HCT116 (cell line): ENCODE measurements around the gene DHX15. TPM values are rescaled to one million over a fixed set of nuclear protein-coding genes. Genes with fewer than 3 reads are reported as not detected.

Experiments
- ATAC-seq: fragments of 200-7000 bp; cut with Tn5 transposase; 2 replicates; pipeline ENCODE4 v1.9.1; 2020; ENCODE audit warnings: mild to moderate bottlenecking, moderate library complexity
- BruUV-seq: library from RNA; stranded (reverse); fragments of 400-500 nt; replicated peaks from 2 replicates; lab custom pipeline; 2021; lab: Mats Ljungman, UMichigan
- CTCF ChIA-PET: fragments of 300-600 bp; sonication (Branson Sonifier 250); formaldehyde crosslinking; loops from one replicate; lab custom pipeline; 2021; ENCODE audit warnings: antibody characterized with exemption; lab: Charles Lee
- POLR2A ChIA-PET: fragments of 300-600, 350-600 bp; sonication (Branson Sonifier 250); formaldehyde crosslinking; loops from one replicate; lab custom pipeline; 2021; ENCODE audit warnings: antibody characterized with exemption; lab: Charles Lee
- RAD21 ChIA-PET, 2 experiments: fragments of 300-600 bp; sonication (Branson Sonifier 250); formaldehyde crosslinking; loops; one replicate each; lab custom pipeline; 2023; ENCODE audit warnings: low total read pairs in 2 of 2; ENCODE audit not compliant: uncharacterized antibody in 2 of 2, unreplicated experiment in 2 of 2, low non-redundant PET in 1 of 2; lab: Charles Lee
- DNase-seq: peaks from one replicate; pipeline ENCODE4 v3.0.0-alpha.2; 2010; ENCODE audit warnings: low read depth, low spot score
- H2AFZ ChIP-seq: fragments of 200-600 bp; shearing (Covaris generic), sonication (generic); 2 replicates; pipeline ENCODE4 v1.6.1; 2017; ENCODE audit warnings: low read depth, mixed run types, mixed read lengths, antibody characterized with exemption, low read length; ENCODE audit not compliant: poor library complexity, severe bottlenecking
- H3K27ac ChIP-seq: 2 replicates; pipeline ENCODE4 v1.5.1; 2012; ENCODE audit warnings: low read depth, low read length
- H3K27me3 ChIP-seq: fragments of 200-600 bp; sonication (generic); 2 replicates; pipeline ENCODE4 v1.6.1; 2016; ENCODE audit warnings: mixed run types, low read length, mixed read lengths; ENCODE audit not compliant: insufficient read depth
- H3K36me3 ChIP-seq, 2 experiments: fragments of 200-500 bp in 1 of 2; fragments of 200-600 bp in 1 of 2; sonication (Bioruptor generic) in 1 of 2; sonication (generic) in 1 of 2; 2 replicates each; pipeline versions ENCODE4 v1.5.1 to v1.6.1; 2014 to 2016; ENCODE audit warnings: low read length in 2 of 2, inconsistent platforms in 1 of 2, mixed read lengths in 1 of 2, mixed run types in 1 of 2; ENCODE audit not compliant: insufficient read depth in 2 of 2, control insufficient read depth in 1 of 2
- H3K4me1 ChIP-seq, 2 experiments: fragments of 200-600 bp in 1 of 2; sonication (generic) in 1 of 2; 2 replicates each; pipeline versions ENCODE4 v1.5.1 to v1.6.1; 2012 to 2017; ENCODE audit warnings: low read length in 2 of 2, inconsistent platforms in 1 of 2, mild to moderate bottlenecking in 1 of 2, mixed read lengths in 1 of 2, mixed run types in 1 of 2, moderate library complexity in 1 of 2; ENCODE audit not compliant: insufficient read depth in 2 of 2, control insufficient read depth in 1 of 2
- H3K4me2 ChIP-seq: fragments of 200-600 bp; sonication (generic); 2 replicates; pipeline ENCODE4 v1.6.1; 2017; ENCODE audit warnings: mixed run types, low read length, mixed read lengths
- H3K4me3 ChIP-seq, 2 experiments: fragments of 200-600 bp in 1 of 2; sonication (generic) in 1 of 2; replicated peaks in 1 of 2; 2 replicates each; pipeline ENCODE4 v1.5.1; 2011 to 2016; ENCODE audit warnings: low read length in 2 of 2, control low read depth in 1 of 2, low read depth in 1 of 2, mild to moderate bottlenecking in 1 of 2, mixed read lengths in 1 of 2, mixed run types in 1 of 2
- H3K79me2 ChIP-seq: fragments of 200-600 bp; sonication (generic); 2 replicates; pipeline ENCODE4 v1.6.1; 2017; ENCODE audit warnings: mild to moderate bottlenecking, mixed run types, low read length, moderate library complexity, mixed read lengths; ENCODE audit not compliant: insufficient read depth
- H3K9ac ChIP-seq: fragments of 200-600 bp; sonication (generic); 2 replicates; pipeline ENCODE4 v1.6.1; 2016; ENCODE audit warnings: low read length, mixed read lengths
- H3K9me2 ChIP-seq: fragments of 200-600 bp; sonication (generic), shearing (Covaris generic); 2 replicates; pipeline ENCODE4 v1.6.1; 2017; ENCODE audit warnings: mixed run types, mild to moderate bottlenecking, moderate library complexity; ENCODE audit not compliant: insufficient read depth
- H3K9me3 ChIP-seq, 2 experiments: fragments of 200-500 bp in 1 of 2; fragments of 200-600 bp in 1 of 2; sonication (Bioruptor generic) in 1 of 2; sonication (generic) in 1 of 2; 2 replicates each; pipeline ENCODE4 v1.6.1; 2014 to 2017; ENCODE audit warnings: low read length in 2 of 2, mixed read lengths in 2 of 2, inconsistent platforms in 1 of 2, low read depth in 1 of 2, mild to moderate bottlenecking in 1 of 2, mixed run types in 1 of 2, moderate library complexity in 1 of 2; ENCODE audit not compliant: control insufficient read depth in 1 of 2, insufficient read depth in 1 of 2
- H4K20me1 ChIP-seq: fragments of 200-600 bp; sonication (generic), shearing (Covaris generic); 2 replicates; pipeline ENCODE4 v1.6.1; 2017; ENCODE audit warnings: mixed run types, mild to moderate bottlenecking, moderate library complexity; ENCODE audit not compliant: insufficient read depth
- ATF3 ChIP-seq: IDR thresholded peaks from 2 replicates; pipeline ENCODE4 v1.6.1; 2012
- CBX3 ChIP-seq: IDR thresholded peaks from 2 replicates; pipeline ENCODE4 v1.6.1; 2012; ENCODE audit warnings: low read depth
- CTCF ChIP-seq, 3 experiments: fragments of 200-600 bp in 1 of 3; sonication (generic) in 1 of 3; IDR thresholded peaks in 2 of 3; conservative IDR thresholded peaks in 1 of 3; 2 replicates each; pipeline ENCODE4 v1.5.1; 2012 to 2017; ENCODE audit warnings: low read depth in 2 of 3, low read length in 2 of 3, antibody characterized with exemption in 1 of 3, borderline replicate concordance in 1 of 3, control low read depth in 1 of 3, mild to moderate bottlenecking in 1 of 3, mixed read lengths in 1 of 3, mixed run types in 1 of 3, moderate library complexity in 1 of 3; ENCODE audit not compliant: insufficient read depth in 1 of 3
- EZH2phosphoT487 ChIP-seq: fragments of 200-600 bp; IDR thresholded peaks from 2 replicates; pipeline ENCODE4 v1.6.1; 2018; ENCODE audit warnings: antibody characterized with exemption, borderline replicate concordance
- MAX ChIP-seq: IDR thresholded peaks from 2 replicates; pipeline ENCODE4 v1.6.1; 2012
- RAD21 ChIP-seq: IDR thresholded peaks from 2 replicates; pipeline ENCODE4 v1.6.1; 2012; ENCODE audit warnings: low read depth, mild to moderate bottlenecking
- intact Hi-C: fragments of 100-400 bp; cut with micrococcal nuclease; formaldehyde crosslinking; loops from 2 replicates; pipeline ENCODE4 v1.10.0; 2022
- total RNA-seq: library from RNA; stranded (reverse); gene quantifications from one replicate; pipeline ENCODE4 v1.2.1, GENCODE V29; 2021; ENCODE audit not compliant: unreplicated experiment

The DHX15 gene
- total RNA-seq, 1 experiment from 2014 or later: 195 TPM

GRCh38 chr4:24551492-24552289 lies 32.7 kb downstream of the DHX15 start:
- RAD21 ChIA-PET: no interaction called here

More at GRCh38 chr4:24551492-24552289, 32.7 kb downstream of the DHX15 start:
- BruUV-seq: no TSS peak
- H3K27ac ChIP-seq: no peak overlapping the region
- intact Hi-C loops: no loop called here
- H3K4me2 ChIP-seq: no peak overlapping the region
- POLR2A ChIA-PET: no interaction called here
- DNase-seq (peak; percentile 2), ATAC-seq (no peak)
- CTCF ChIA-PET: interaction anchor here (0.6 to 2.3 kb wide), 11 partner anchors 9 to 136 kb away, joined by 3 to 21 read pairs (median 5); partner anchors contain the start of gene DHX15
- no peak overlapping the region for H2AFZ ChIP-seq
- no peak overlapping the region for H3K4me3 ChIP-seq
- peaks cover 25 to 33% of the 10 kb centered on the region in 2 experiments for H3K36me3 ChIP-seq
- H3K79me2 ChIP-seq: peaks cover 99% of the 10 kb centered on the region
- no peaks in the 10 kb centered on the region for H3K9me3 ChIP-seq
- H3K9me2 ChIP-seq: no peaks in the 10 kb centered on the region
- no peak overlapping the region for H3K9ac ChIP-seq
- peaks cover 76% of the 10 kb centered on the region for H4K20me1 ChIP-seq
- H3K27me3 ChIP-seq: no peaks in the 10 kb centered on the region
- no peaks in the 10 kb centered on the region for H3K4me1 ChIP-seq
- TF ChIP-seq CBX3 (no peak), EZH2phosphoT487 (no peak), CTCF (IDR thresholded peaks at IDR 0.05 in 2 of 3, conservative IDR thresholded peaks at IDR 0.05 in 1 of 3; ENCODE audit: borderline replicate concordance in 1 of 3, insufficient read depth in 1 of 3, low read depth in 2 of 3, low read length in 2 of 3) (peak in 2 of 3 experiments; percentile 30 to 61; a peak in 3 of 6 replicates), RAD21 (no peak), ATF3 (no peak), MAX (no peak)
- TF ChIP-seq, all 23 proteins: peak for 1
